ENCODE results near the gene SCNN1G.

DNA sequence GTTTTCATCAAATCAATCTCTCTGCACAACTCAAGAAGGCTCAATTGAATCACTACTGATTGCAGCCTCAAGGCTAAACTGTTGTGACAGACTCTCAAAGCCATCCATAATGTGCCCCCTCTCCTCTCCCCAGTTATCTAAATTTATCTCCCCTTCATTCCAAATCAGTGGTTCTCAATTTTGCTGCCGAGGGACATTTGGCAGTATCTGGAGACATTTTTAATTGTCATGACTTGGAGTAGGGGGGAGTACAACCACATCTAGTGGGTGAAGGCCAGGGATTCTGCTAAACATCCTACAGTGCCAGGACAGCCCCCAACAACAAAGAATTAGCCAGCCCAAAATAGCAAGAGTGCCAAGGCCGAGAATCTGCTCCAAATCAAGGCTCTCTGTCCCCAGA, 42.4 kb upstream of the SCNN1G start:
- no peak for TF ChIP-seq POLR2A (IDR thresholded peaks at IDR 0.05)
- TF ChIP-seq, protein P1, sequence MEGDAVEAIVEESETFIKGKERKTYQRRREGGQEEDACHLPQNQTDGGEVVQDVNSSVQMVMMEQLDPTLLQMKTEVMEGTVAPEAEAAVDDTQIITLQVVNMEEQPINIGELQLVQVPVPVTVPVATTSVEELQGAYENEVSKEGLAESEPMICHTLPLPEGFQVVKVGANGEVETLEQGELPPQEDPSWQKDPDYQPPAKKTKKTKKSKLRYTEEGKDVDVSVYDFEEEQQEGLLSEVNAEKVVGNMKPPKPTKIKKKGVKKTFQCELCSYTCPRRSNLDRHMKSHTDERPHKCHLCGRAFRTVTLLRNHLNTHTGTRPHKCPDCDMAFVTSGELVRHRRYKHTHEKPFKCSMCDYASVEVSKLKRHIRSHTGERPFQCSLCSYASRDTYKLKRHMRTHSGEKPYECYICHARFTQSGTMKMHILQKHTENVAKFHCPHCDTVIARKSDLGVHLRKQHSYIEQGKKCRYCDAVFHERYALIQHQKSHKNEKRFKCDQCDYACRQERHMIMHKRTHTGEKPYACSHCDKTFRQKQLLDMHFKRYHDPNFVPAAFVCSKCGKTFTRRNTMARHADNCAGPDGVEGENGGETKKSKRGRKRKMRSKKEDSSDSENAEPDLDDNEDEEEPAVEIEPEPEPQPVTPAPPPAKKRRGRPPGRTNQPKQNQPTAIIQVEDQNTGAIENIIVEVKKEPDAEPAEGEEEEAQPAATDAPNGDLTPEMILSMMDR (IDR thresholded peaks at IDR 0.05), result no peak

All from lower leg skin (tissue), 3 donors.